Camera-type eye (tissue), 1 donor: ENCODE results near the gene BEST1. TPM values are rescaled to one million over a fixed set of nuclear protein-coding genes. Genes with fewer than 3 reads are reported as not detected.

Experiments
- total RNA-seq: library from RNA; depleted of rRNA; stranded (reverse); fragments of >200 nt; gene quantifications from one replicate; pipeline ENCODE4 v1.2.3, GENCODE V29; 2014

Gene BEST1
- total RNA-seq: 66.5 TPM

DNA sequence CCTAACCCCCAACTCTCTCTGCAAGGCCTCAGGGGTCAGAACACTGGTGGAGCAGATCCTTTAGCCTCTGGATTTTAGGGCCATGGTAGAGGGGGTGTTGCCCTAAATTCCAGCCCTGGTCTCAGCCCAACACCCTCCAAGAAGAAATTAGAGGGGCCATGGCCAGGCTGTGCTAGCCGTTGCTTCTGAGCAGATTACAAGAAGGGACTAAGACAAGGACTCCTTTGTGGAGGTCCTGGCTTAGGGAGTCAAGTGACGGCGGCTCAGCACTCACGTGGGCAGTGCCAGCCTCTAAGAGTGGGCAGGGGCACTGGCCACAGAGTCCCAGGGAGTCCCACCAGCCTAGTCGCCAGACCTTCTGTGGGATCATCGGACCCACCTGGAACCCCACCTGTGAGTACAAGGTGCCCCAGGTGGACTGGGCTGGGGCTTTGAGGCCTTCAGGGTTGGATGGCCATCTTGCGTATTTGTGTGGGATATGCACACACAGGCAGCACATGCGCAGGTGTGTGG is at the start of gene BEST1:
Gene BEST1, plus strand, starts transcription at position 317 of the 513 bp plus-strand sequence. CDS start 1,456 bp downstream, outside the sequence.

DNA sequence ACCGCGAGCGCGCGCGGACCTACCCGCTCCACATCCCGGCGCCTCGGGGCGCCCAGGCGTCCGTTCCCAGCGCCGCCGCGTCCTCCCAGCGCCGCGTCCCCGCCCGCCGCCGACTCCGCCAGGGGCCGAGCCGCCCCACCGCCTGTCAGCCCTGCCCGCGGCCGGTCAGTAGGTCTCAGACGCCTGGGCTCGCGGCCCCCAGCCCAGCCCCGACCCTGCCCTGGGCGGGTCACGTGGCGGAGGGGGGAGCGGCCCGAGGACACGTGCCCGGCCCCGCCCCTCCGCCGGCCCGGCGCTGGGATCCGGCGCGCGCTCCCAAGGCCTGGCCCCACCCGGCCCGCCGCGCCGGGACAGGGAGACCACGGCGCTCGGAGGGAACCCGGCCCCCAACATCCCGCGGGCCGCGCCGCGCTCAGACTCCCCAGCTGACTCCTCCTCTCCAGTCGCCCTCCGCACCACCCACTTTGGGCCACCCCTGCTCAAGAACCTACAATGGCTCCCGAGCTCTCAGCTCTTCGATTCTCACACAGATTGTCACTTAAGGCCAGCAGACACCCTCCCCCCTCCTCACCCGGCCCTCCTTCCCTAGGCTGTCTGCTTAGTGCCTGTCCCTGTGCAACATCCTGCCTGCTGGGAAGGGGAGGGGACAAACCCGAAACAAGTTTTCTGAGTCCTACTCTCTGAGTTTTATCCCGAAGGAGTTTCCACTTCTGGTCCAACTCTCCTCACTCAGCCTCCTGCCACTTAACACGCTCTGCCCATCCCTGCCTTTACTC is 32.6 kb upstream of the BEST1 start, which contains the start of gene RAB3IL1:
Gene RAB3IL1, minus strand, starts transcription at position 233 of the 776 bp plus-strand sequence. Its CDS starts 199 bp downstream, at position 34.

DNA sequence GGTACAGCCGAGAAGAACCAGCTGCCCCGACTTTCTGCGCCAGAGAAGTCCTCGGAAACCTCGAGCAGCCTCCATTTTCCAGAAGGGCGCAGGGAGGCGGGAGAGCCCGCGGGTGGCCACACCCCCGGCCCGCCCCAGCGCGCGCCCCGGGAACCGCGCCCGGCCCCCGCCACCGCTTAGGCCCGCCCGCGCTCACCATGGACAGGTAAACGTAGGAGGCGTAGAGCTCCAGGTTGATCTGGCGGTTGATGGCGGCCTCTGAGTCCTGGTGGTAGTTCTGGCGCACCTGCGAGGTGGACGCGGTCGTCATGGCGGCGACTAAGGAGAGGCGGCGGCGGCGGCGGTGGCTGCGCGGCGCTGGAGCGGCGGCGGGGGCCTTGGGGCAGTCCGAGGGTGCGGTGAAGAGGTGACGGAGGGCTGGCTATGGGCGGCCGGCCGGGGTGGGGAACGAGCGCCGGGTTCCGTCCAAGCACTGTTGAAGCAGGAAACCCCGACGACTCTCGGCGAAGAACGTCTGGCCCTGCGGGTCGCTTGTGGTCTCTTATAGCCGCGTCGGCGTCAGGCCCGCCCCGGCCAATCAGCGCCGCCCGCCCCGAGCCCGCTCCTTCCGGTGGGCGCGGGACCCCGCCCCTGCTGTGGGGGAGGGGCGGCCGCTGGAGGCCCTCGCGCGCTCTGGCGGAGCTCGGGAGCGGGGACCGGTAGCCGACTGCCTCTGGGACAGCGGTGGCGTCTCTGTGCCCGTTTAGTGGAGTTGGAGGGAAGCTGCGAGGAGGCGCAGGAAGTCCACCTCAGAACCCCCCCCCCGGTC is 17.2 kb downstream of the BEST1 start, which contains the start of gene FTH1:
Gene FTH1, minus strand, starts transcription at position 519 of the 808 bp plus-strand sequence. Its CDS starts 209 bp downstream, at position 310.

Other genes with a start within 250 kb of the BEST1 start
- 20.1 TPM for gene MYRF, start 197.7 kb upstream of the BEST1 start, total RNA-seq
- 28.5 TPM for gene TMEM258, start 157.8 kb upstream of the BEST1 start, total RNA-seq
- gene FEN1, start 157.4 kb upstream of the BEST1 start, total RNA-seq: 28.0 TPM
- gene FADS1, start 133.3 kb upstream of the BEST1 start, total RNA-seq: 52.4 TPM
- 46.1 TPM for gene FADS2, start 122.1 kb upstream of the BEST1 start, total RNA-seq
- gene FADS3, start 58.8 kb upstream of the BEST1 start, total RNA-seq: 34.5 TPM
- gene RAB3IL1, start 32.8 kb upstream of the BEST1 start, total RNA-seq: 23.4 TPM
- gene FTH1, start 17.3 kb downstream of the BEST1 start, total RNA-seq: 779 TPM
- 28.0 TPM for gene INCENP, start 173.7 kb downstream of the BEST1 start, total RNA-seq
- gene SCGB1D1, start 239.9 kb downstream of the BEST1 start, total RNA-seq: not detected